GM23248 (cell line): ENCODE results near the gene CNNM4. TPM values are rescaled to one million over a fixed set of nuclear protein-coding genes. Genes with fewer than 3 reads are reported as not detected.

Experiments used
- DNase-seq: peaks from one replicate; pipeline ENCODE4 v3.0.0-alpha.2; 2015
- H2AFZ ChIP-seq: fragments of 200-600 bp; sonication (generic); 2 replicates; pipeline ENCODE4 v1.6.1; 2016; ENCODE audit warnings: antibody characterized with exemption
- H3F3A ChIP-seq: fragments of 200-600 bp; sonication (generic); 2 replicates; pipeline ENCODE4 v1.6.1; 2016; ENCODE audit warnings: mild to moderate bottlenecking, antibody characterized with exemption, mixed run types; ENCODE audit not compliant: insufficient read depth
- H3K27ac ChIP-seq: fragments of 200-600 bp; sonication (generic); 2 replicates; pipeline ENCODE4 v1.5.1; 2016; ENCODE audit warnings: mild to moderate bottlenecking
- H3K27me3 ChIP-seq: fragments of 200-600 bp; sonication (generic); replicated peaks from 2 replicates; pipeline ENCODE4 v1.6.1; 2016; ENCODE audit warnings: mild to moderate bottlenecking; ENCODE audit not compliant: insufficient read depth
- H3K36me3 ChIP-seq: fragments of 200-600 bp; sonication (generic); 2 replicates; pipeline ENCODE4 v1.6.1; 2016; ENCODE audit warnings: low read depth, mild to moderate bottlenecking
- H3K4me1 ChIP-seq: fragments of 200-600 bp; sonication (generic); 2 replicates; pipeline ENCODE4 v1.6.1; 2016; ENCODE audit warnings: mild to moderate bottlenecking; ENCODE audit not compliant: insufficient read depth
- H3K4me2 ChIP-seq: fragments of 200-600 bp; sonication (generic); one replicate; pipeline ENCODE4 v1.6.1; 2016; ENCODE audit warnings: mild to moderate bottlenecking; ENCODE audit not compliant: unreplicated experiment
- H3K4me3 ChIP-seq: fragments of 200-600 bp; sonication (generic); 2 replicates; pipeline ENCODE4 v1.5.1; 2016; ENCODE audit warnings: mild to moderate bottlenecking
- H3K79me2 ChIP-seq: fragments of 200-600 bp; sonication (generic); 2 replicates; pipeline ENCODE4 v1.6.1; 2016; ENCODE audit warnings: mild to moderate bottlenecking; ENCODE audit not compliant: insufficient read depth
- H3K9ac ChIP-seq: fragments of 200-600 bp; sonication (generic); 2 replicates; pipeline ENCODE4 v1.6.1; 2016; ENCODE audit warnings: mild to moderate bottlenecking
- H3K9me2 ChIP-seq: fragments of 200-600 bp; sonication (generic); 2 replicates; pipeline ENCODE4 v1.6.1; 2016; ENCODE audit warnings: mixed run types, mild to moderate bottlenecking, moderate library complexity; ENCODE audit not compliant: insufficient read depth
- H3K9me3 ChIP-seq: fragments of 200-600 bp; sonication (generic); one replicate; pipeline ENCODE4 v1.6.1; 2017; ENCODE audit warnings: low read depth
- H4K20me1 ChIP-seq: fragments of 200-600 bp; sonication (generic); 2 replicates; pipeline ENCODE4 v1.6.0; 2016; ENCODE audit not compliant: insufficient read depth
- EZH2 ChIP-seq: fragments of 200-600 bp; sonication (generic); IDR thresholded peaks from 2 replicates; pipeline ENCODE4 v1.6.1; 2018; ENCODE audit warnings: antibody characterized with exemption, mild to moderate bottlenecking; ENCODE audit not compliant: insufficient read depth, poor library complexity, severe bottlenecking
- EZH2phosphoT487 ChIP-seq: fragments of 200-600 bp; sonication (generic); IDR thresholded peaks from 2 replicates; pipeline ENCODE4 v1.6.1; 2018; ENCODE audit warnings: antibody characterized with exemption, moderate library complexity, mild to moderate bottlenecking, low read depth; ENCODE audit not compliant: insufficient read depth
- WGBS, 2 experiments: methylation state at CpG; one replicate each; pipeline ENCODE4 v1.1.6; 2015 to 2017; ENCODE audit warnings: low lambda C conversion rate in 2 of 2, low coverage in 1 of 2; ENCODE audit errors: missing lambda C conversion rate in 2 of 2; 5-methylcytosine and 5-hydroxymethylcytosine counted together
- in situ Hi-C: fragments of 300-500 bp; cut with MboI; formaldehyde crosslinking; loops from 2 replicates; pipeline ENCODE4 v1.15.0; 2020
- polyA plus RNA-seq: library from polyadenylated mRNA; unstranded; fragments of >200 nt; fragmentation: Nextera tagmentation; extraction: Ambion mirVana; gene quantifications from 2 replicates; pipeline ENCODE4 v1.2.1, GENCODE V29; 2016
- total RNA-seq: library from RNA; depleted of rRNA; stranded (reverse); fragments of >200 nt; shearing (Covaris generic); gene quantifications from 2 replicates; pipeline ENCODE4 v1.2.3, GENCODE V29; 2014

Gene CNNM4
- total and polyA plus RNA-seq, 2 experiments from 2014 or later, result 2.8 to 4.8 TPM

GRCh38 chr2:96843538-96844268 is 83.0 kb downstream of the CNNM4 start, which contains the start of gene ANKRD23:
Gene ANKRD23 (minus strand): TSS chr2:96844021. CDS start chr2:96843992, 29 bp downstream.
- in situ Hi-C loops, result no loop called here
- H3K4me3 ChIP-seq, result no peak within 1 kb of the TSS
- no peaks in the 10 kb centered on the region for H3K9me2 ChIP-seq
- no peak for DNase-seq
- H3F3A ChIP-seq, result no peaks in the 10 kb centered on the region
- H3K79me2 ChIP-seq, result no peaks in the 10 kb centered on the region
- 91 to 96% methylated on average over 14 of the region's 14 CpGs for WGBS, 2 experiments
- no peaks in the 10 kb centered on the region for H4K20me1 ChIP-seq
- H3K4me2 ChIP-seq, result no peak within 1 kb of the TSS
- TF ChIP-seq EZH2phosphoT487, result no peak
- TF ChIP-seq EZH2, result no peak
- no peak within 1 kb of the TSS for H3K9ac ChIP-seq
- H3K36me3 ChIP-seq, result peaks cover 5% of the 10 kb centered on the region; the same call in 1 of the 2 replicates
- H3K4me1 ChIP-seq, result no peaks in the 10 kb centered on the region
- H2AFZ ChIP-seq, result no peak within 1 kb of the TSS
- no peaks in the 10 kb centered on the region for H3K9me3 ChIP-seq
- no peak within 1 kb of the TSS for H3K27ac ChIP-seq
- no peaks in the 10 kb centered on the region for H3K27me3 ChIP-seq

GRCh38 chr2:96844405-96844808 is 83.7 kb downstream of the CNNM4 start:
- Histone ChIP-seq H3K9me3 (no peaks in the 10 kb centered on the region), H3K79me2 (no peaks in the 10 kb centered on the region), H3K27me3 (no peaks in the 10 kb centered on the region), H3K36me3 (peaks cover 5% of the 10 kb centered on the region; the same call in 1 of the 2 replicates), H2AFZ (no peak overlapping the region), H3K9ac (no peak overlapping the region), H3K9me2 (no peaks in the 10 kb centered on the region), H4K20me1 (no peaks in the 10 kb centered on the region), H3K4me3 (no peak overlapping the region), H3F3A (no peaks in the 10 kb centered on the region), H3K4me2 (no peak overlapping the region), H3K27ac (no peak overlapping the region), H3K4me1 (no peaks in the 10 kb centered on the region)
- WGBS, 2 experiments, result 75 to 78% methylated on average over 13 to 17 of the region's 17 CpGs
- TF ChIP-seq EZH2 (no peak), EZH2phosphoT487 (no peak)
- in situ Hi-C loops, result no loop called here
- no peak for DNase-seq

DNA sequence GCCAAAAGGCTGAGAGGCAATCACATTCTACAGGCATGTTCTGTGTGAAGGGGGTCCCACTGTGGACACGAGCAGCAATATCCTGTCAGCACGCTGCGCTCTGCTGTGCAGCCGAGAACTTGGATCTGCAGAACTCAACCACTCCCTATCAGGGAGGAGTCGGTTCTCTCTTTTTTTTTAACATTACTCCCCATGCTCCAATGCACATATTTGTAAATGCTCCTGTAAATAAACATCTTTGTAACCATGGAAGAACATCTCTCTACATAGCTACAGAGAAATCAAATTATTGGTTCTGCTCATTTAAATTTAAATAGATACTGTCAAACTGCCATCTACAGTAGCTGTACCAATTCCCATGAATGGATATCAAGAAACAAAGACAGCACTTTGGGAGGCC is 86.1 kb downstream of the CNNM4 start:
- no peaks in the 10 kb centered on the region for H3K27me3 ChIP-seq
- H4K20me1 ChIP-seq, result no peaks in the 10 kb centered on the region
- WGBS, 2 experiments, result 93 to 97% methylated on average over 5 of the region's 5 CpGs
- H3K9ac ChIP-seq, result no peak overlapping the region
- H3F3A ChIP-seq, result no peaks in the 10 kb centered on the region
- H3K9me3 ChIP-seq, result no peaks in the 10 kb centered on the region
- H3K79me2 ChIP-seq, result no peaks in the 10 kb centered on the region
- no peaks in the 10 kb centered on the region for H3K4me1 ChIP-seq
- H2AFZ ChIP-seq, result no peak overlapping the region
- TF ChIP-seq EZH2phosphoT487 (no peak), EZH2 (no peak)
- no peak overlapping the region for H3K27ac ChIP-seq
- DNase-seq, result no peak
- no peaks in the 10 kb centered on the region for H3K9me2 ChIP-seq
- peaks cover 13% of the 10 kb centered on the region; the same call in 1 of the 2 replicates for H3K36me3 ChIP-seq
- in situ Hi-C loops, result no loop called here
- no peak overlapping the region for H3K4me3 ChIP-seq
- no peak overlapping the region for H3K4me2 ChIP-seq

DNA sequence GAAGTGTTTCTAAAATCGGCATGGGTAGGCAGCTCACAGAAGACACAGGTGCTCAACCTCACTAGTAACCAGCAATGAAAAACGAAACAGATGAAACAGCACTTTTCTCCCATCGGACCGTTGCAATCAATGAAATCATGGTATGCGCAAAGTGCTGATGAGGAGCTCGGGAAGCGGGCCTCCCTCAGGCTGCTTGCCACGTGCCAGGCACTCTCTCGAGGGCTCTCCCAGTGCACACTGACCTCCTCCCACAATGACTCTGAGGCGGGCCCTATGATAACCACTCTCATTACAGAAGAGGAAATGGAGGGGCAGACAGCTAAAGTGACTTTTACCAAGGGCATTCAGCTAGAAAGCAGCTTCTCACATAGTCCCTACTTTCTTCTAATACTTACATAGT is 86.9 kb downstream of the CNNM4 start:
- in situ Hi-C loops, result no loop called here
- Histone ChIP-seq H3K36me3 (peaks cover 13% of the 10 kb centered on the region; the same call in 1 of the 2 replicates), H3K9me3 (no peaks in the 10 kb centered on the region), H3K4me3 (no peak overlapping the region), H4K20me1 (no peaks in the 10 kb centered on the region), H2AFZ (no peak overlapping the region), H3K79me2 (no peaks in the 10 kb centered on the region), H3K9ac (no peak overlapping the region), H3F3A (no peaks in the 10 kb centered on the region), H3K4me1 (no peaks in the 10 kb centered on the region), H3K4me2 (no peak overlapping the region), H3K27ac (no peak overlapping the region), H3K27me3 (no peaks in the 10 kb centered on the region), H3K9me2 (no peaks in the 10 kb centered on the region)
- TF ChIP-seq EZH2, result no peak
- no peak for TF ChIP-seq EZH2phosphoT487
- WGBS, 2 experiments, result 82 to 84% methylated on average over 10 of the region's 10 CpGs
- no peak for DNase-seq
